A673 (cell line): ENCODE results near the gene SAG.

Source experiments
- CTCF ChIP-seq: fragments of 300-800, 200-600 bp; sonication (generic); conservative IDR thresholded peaks from 2 replicates; pipeline ENCODE4 v1.5.1; 2017; ENCODE audit warnings: low read depth, mild to moderate bottlenecking, antibody characterized with exemption, low read length, moderate library complexity, mixed read lengths
- EZH2 ChIP-seq: fragments of 200-600 bp; sonication (generic); IDR thresholded peaks from 2 replicates; pipeline ENCODE4 v1.6.1; 2017; ENCODE audit warnings: borderline replicate concordance, low read depth, mild to moderate bottlenecking, mixed read lengths, antibody characterized with exemption, low read length; ENCODE audit not compliant: poor library complexity, severe bottlenecking

- TF ChIP-seq EZH2 (no peak), CTCF (no peak)
Observed at GRCh38 chr2:233372855-233373254, 65.2 kb downstream of the SAG start.
